NK-92 treated with Interleukin-12 subunit alpha and Interleukin-12 subunit beta, amount 100 ng/mL, for 24 hours (cell line): Measurements from ENCODE around the gene GJA9.

Experiments
- DNase-seq: peaks from one replicate; lab custom pipeline; 2025; lab: John Stamatoyannopoulos, UW

The GJA9 gene

GRCh38 chr1:38831731-38832369, 49.5 kb downstream of the GJA9 start:
- no peak for DNase-seq

- no peak for DNase-seq
Measured at GRCh38 chr1:38829368-38829767, 52.0 kb downstream of the GJA9 start.

- DNase-seq: no peak
Measured at GRCh38 chr1:38827318-38827717, 54.1 kb downstream of the GJA9 start.

GRCh38 chr1:38826886-38827285, 54.5 kb downstream of the GJA9 start:
- DNase-seq: no peak

GRCh38 chr1:38826262-38826661, 55.1 kb downstream of the GJA9 start:
- DNase-seq: no peak
